Effector memory CD8-positive, alpha-beta T cell (primary cell): Measurements from ENCODE around the gene RNF224.

ENCODE experiments used
- ATAC-seq: fragments of 150-1000 bp; cut with Tn5 transposase; replicated peaks from 2 replicates; pipeline ENCODE4 v1.10.0; 2021; ENCODE audit warnings: mild to moderate bottlenecking, moderate library complexity
- DNase-seq, 3 experiments: peaks; one replicate each; pipeline ENCODE4 v3.0.0; 2021
- H3K27ac Mint-ChIP-seq, 2 donors: one replicate each; pipeline ENCODE4 v1.8.0; 2022; ENCODE audit warnings: mild to moderate bottlenecking in 2 of 2, mixed read lengths in 2 of 2, moderate library complexity in 2 of 2
- H3K27me3 Mint-ChIP-seq, 2 donors: one replicate each; pipeline ENCODE4 v1.8.0; 2022; ENCODE audit warnings: mixed read lengths in 2 of 2
- H3K36me3 Mint-ChIP-seq: one replicate; pipeline ENCODE4 v1.8.0; 2022; ENCODE audit warnings: mild to moderate bottlenecking, moderate library complexity, mixed read lengths; ENCODE audit not compliant: insufficient read depth
- H3K4me1 Mint-ChIP-seq, 2 donors: one replicate each; pipeline ENCODE4 v1.8.0; 2022; ENCODE audit warnings: low read depth in 2 of 2, mixed read lengths in 2 of 2
- H3K4me3 Mint-ChIP-seq, 2 donors: one replicate each; pipeline ENCODE4 v1.8.0; 2022; ENCODE audit warnings: mild to moderate bottlenecking in 2 of 2, mixed read lengths in 2 of 2, moderate library complexity in 2 of 2
- H3K9me3 Mint-ChIP-seq, 2 donors: one replicate each; pipeline ENCODE4 v1.8.0; 2022; ENCODE audit warnings: mixed read lengths in 2 of 2

The RNF224 gene

GRCh38 chr9:137213160-137214060 lies 13.9 kb upstream of the RNF224 start:
- DNase-seq: no peak
- peaks cover 0 to 5% of the 10 kb centered on the region in 2 donors for H3K4me1 Mint-ChIP-seq
- H3K27me3 Mint-ChIP-seq: no peaks in the 10 kb centered on the region
- H3K27ac Mint-ChIP-seq: no peak overlapping the region
- no peak overlapping the region for H3K4me3 Mint-ChIP-seq
- H3K36me3 Mint-ChIP-seq: peaks cover 16% of the 10 kb centered on the region
- H3K9me3 Mint-ChIP-seq: no peaks in the 10 kb centered on the region
- no peak for ATAC-seq

- Mint-ChIP-seq H3K36me3 (peaks cover 10% of the 10 kb centered on the region), H3K9me3 (no peaks in the 10 kb centered on the region), H3K27me3 (no peaks in the 10 kb centered on the region), H3K27ac (peak overlapping the region in 1 of 2 donors; percentile 76), H3K4me3 (no peak overlapping the region), H3K4me1 (peaks cover 0 to 3% of the 10 kb centered on the region in 2 donors)
- ATAC-seq (no peak), DNase-seq (no peak)
Measured at GRCh38 chr9:137214620-137215019, 12.7 kb upstream of the RNF224 start.

DNA sequence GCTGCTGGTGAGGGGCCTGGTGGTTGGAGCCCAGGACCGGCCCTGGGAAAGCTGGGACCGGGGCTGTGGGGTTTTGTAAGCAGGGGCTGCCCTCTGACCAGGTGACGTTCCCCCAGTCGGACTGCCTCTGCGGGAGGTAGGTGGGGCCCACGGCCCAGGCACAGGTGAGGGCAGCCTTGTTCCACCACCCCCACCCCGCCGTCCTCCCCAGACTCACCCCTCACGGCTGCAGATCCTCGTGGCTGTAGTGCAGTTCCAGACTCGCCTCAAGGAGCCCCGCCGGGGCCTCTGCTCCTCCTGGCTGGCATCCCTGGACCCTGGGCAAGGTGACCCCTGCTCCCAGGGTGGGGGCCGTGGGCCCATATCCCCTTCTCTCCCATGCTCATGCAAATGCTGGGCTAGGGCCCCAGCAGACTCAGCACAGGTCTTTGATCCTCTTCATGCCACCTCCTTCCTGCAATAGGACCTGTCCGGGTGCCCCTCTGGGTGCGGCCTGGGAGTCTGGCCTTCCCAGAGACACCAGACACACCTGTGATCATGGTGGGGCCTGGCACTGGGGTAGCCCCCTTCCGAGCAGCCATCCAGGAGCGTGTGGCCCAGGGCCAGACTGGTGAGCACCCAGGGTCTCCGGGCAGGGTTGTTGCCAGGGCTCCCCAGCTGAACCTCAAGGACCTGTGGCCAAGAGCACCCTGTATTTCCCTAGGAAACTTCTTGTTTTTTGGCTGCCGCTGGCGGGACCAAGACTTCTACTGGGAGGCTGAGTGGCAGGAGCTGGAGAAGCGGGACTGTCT lies 11.9 kb upstream of the RNF224 start:
- ATAC-seq: no peak
- Mint-ChIP-seq H3K4me3 (no peak overlapping the region), H3K4me1 (peaks cover 0 to 4% of the 10 kb centered on the region in 2 donors), H3K27me3 (no peaks in the 10 kb centered on the region), H3K36me3 (peaks cover 4% of the 10 kb centered on the region), H3K9me3 (no peaks in the 10 kb centered on the region), H3K27ac (no peak overlapping the region)
- DNase-seq: no peak

GRCh38 chr9:137216188-137216965 lies 10.9 kb upstream of the RNF224 start:
- Mint-ChIP-seq H3K27me3 (no peaks in the 10 kb centered on the region), H3K4me1 (peaks cover 0 to 3% of the 10 kb centered on the region in 2 donors), H3K36me3 (peaks cover 6% of the 10 kb centered on the region), H3K27ac (no peak overlapping the region), H3K9me3 (no peaks in the 10 kb centered on the region), H3K4me3 (no peak overlapping the region)
- ATAC-seq: no peak
- DNase-seq: no peak

DNA sequence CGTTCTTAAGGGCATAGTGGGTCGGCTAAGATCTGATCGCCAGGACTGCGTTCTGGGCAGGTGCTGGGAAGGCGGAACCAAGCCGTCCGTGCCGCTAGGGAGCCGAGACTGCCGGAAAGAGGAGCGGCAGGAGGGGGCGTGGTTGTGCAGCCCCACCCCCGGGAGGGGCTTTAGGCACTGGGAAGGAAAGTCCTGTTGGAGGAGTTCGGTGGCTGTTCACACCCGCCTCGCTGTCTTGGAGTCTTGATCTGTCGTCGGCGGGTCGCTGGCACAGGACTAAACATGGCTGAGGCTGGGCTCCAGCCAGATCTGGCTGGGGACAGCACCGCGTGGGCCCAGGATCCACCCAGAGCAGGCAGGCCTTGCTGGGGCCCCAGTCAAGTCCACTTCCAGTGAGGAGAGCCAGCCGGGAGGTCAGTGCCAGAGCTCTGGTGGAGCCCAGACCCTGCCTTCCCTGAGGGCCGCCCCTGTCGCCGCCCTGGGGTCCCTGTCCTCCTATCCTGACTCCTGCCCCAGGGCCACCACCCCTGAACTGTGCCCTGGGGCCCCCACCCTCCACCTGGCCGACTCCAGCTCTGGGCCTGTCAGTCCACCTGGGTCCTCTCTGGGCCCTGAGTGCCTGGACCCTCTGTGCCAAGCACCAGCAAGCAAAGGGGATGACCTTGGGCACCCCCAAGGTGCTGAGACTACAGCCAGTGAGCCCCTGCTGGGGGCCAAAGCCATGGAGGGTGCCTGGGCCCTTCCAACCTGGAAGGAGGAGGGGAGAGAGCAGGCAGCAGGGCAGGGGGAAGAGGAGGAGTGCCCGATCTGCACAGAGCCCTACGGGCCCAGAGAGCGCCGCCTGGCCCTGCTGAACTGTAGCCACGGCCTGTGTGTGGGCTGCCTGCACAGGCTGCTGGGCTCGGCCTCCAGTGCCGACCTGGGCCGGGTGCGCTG lies 9.8 kb upstream of the RNF224 start:
- Mint-ChIP-seq H3K4me1 (peaks cover 0 to 3% of the 10 kb centered on the region in 2 donors), H3K36me3 (peaks cover 6% of the 10 kb centered on the region), H3K27ac (no peak overlapping the region), H3K9me3 (no peaks in the 10 kb centered on the region), H3K27me3 (no peaks in the 10 kb centered on the region), H3K4me3 (no peak overlapping the region)
- no peak for DNase-seq
- ATAC-seq: no peak

- Mint-ChIP-seq H3K27me3 (no peaks in the 10 kb centered on the region), H3K36me3 (peaks cover 5% of the 10 kb centered on the region), H3K4me3 (no peak overlapping the region), H3K9me3 (no peaks in the 10 kb centered on the region), H3K27ac (no peak overlapping the region), H3K4me1 (peaks cover 0 to 4% of the 10 kb centered on the region in 2 donors)
- DNase-seq (no peak), ATAC-seq (no peak)
Measured at GRCh38 chr9:137218212-137218753, 9.0 kb upstream of the RNF224 start.

- Mint-ChIP-seq H3K9me3 (no peaks in the 10 kb centered on the region), H3K27me3 (no peaks in the 10 kb centered on the region), H3K27ac (no peak overlapping the region), H3K36me3 (peaks cover 10% of the 10 kb centered on the region), H3K4me1 (peaks cover 0 to 4% of the 10 kb centered on the region in 2 donors), H3K4me3 (no peak overlapping the region)
- DNase-seq (no peak), ATAC-seq (no peak)
Measured at GRCh38 chr9:137218754-137219271, 8.5 kb upstream of the RNF224 start.

- H3K27me3 Mint-ChIP-seq: no peaks in the 10 kb centered on the region
- no peak overlapping the region for H3K27ac Mint-ChIP-seq
- H3K36me3 Mint-ChIP-seq: peaks cover 13% of the 10 kb centered on the region
- no peaks in the 10 kb centered on the region for H3K9me3 Mint-ChIP-seq
- DNase-seq (no peak), ATAC-seq (no peak)
- H3K4me3 Mint-ChIP-seq: peak overlapping the region in 1 of 2 donors; percentile 53
- peaks cover 0 to 4% of the 10 kb centered on the region in 2 donors for H3K4me1 Mint-ChIP-seq
Measured at GRCh38 chr9:137219757-137220316, 7.5 kb upstream of the RNF224 start.

- Mint-ChIP-seq H3K27ac (no peak overlapping the region), H3K4me3 (peak overlapping the region; percentile 53 to 57), H3K36me3 (peaks cover 13% of the 10 kb centered on the region), H3K4me1 (peaks cover 0 to 4% of the 10 kb centered on the region in 2 donors), H3K27me3 (no peaks in the 10 kb centered on the region), H3K9me3 (no peaks in the 10 kb centered on the region)
- DNase-seq (no peak), ATAC-seq (no peak)
Measured at GRCh38 chr9:137220317-137221094, 6.8 kb upstream of the RNF224 start.

- Mint-ChIP-seq H3K27ac (no peak overlapping the region), H3K9me3 (no peaks in the 10 kb centered on the region)
Measured at GRCh38 chr9:137221095-137221505, 6.2 kb upstream of the RNF224 start.

GRCh38 chr9:137221506-137222111 lies 5.7 kb upstream of the RNF224 start:
- Mint-ChIP-seq H3K27me3 (no peaks in the 10 kb centered on the region), H3K4me3 (no peak overlapping the region), H3K27ac (no peak overlapping the region), H3K9me3 (no peaks in the 10 kb centered on the region), H3K36me3 (peaks cover 13% of the 10 kb centered on the region), H3K4me1 (peaks cover 0 to 4% of the 10 kb centered on the region in 2 donors)
- ATAC-seq: no peak
- no peak for DNase-seq

More at GRCh38 chr9:137221095-137221505, 6.2 kb upstream of the RNF224 start:
- peaks cover 13% of the 10 kb centered on the region for H3K36me3 Mint-ChIP-seq
- H3K4me1 Mint-ChIP-seq: peaks cover 0 to 4% of the 10 kb centered on the region in 2 donors
- H3K27me3 Mint-ChIP-seq: no peaks in the 10 kb centered on the region
- no peak for DNase-seq
- H3K4me3 Mint-ChIP-seq: peak overlapping the region; percentile 53 to 57
- ATAC-seq: no peak
